HG02763 (cell line): Measurements from ENCODE around the gene TMEM107.

Experiments used
- ATAC-seq: cut with Tn5 transposase; IDR thresholded peaks from one replicate; pipeline ENCODE4 v1.9.1; 2021; ENCODE audit warnings: mild to moderate bottlenecking, moderate library complexity; ENCODE audit not compliant: unreplicated experiment

TMEM107 gene

GRCh38 chr17:8162997-8163977 is 12.9 kb downstream of the TMEM107 start:
- no peak for ATAC-seq

- peak; percentile 44 for ATAC-seq
These were observed 13.8 kb downstream of the TMEM107 start, which contains the start of gene VAMP2 for GRCh38 chr17:8162233-8162996. VAMP2 (minus strand) TSS chr17:8162948; CDS start chr17:8162879, 69 bp downstream.

DNA sequence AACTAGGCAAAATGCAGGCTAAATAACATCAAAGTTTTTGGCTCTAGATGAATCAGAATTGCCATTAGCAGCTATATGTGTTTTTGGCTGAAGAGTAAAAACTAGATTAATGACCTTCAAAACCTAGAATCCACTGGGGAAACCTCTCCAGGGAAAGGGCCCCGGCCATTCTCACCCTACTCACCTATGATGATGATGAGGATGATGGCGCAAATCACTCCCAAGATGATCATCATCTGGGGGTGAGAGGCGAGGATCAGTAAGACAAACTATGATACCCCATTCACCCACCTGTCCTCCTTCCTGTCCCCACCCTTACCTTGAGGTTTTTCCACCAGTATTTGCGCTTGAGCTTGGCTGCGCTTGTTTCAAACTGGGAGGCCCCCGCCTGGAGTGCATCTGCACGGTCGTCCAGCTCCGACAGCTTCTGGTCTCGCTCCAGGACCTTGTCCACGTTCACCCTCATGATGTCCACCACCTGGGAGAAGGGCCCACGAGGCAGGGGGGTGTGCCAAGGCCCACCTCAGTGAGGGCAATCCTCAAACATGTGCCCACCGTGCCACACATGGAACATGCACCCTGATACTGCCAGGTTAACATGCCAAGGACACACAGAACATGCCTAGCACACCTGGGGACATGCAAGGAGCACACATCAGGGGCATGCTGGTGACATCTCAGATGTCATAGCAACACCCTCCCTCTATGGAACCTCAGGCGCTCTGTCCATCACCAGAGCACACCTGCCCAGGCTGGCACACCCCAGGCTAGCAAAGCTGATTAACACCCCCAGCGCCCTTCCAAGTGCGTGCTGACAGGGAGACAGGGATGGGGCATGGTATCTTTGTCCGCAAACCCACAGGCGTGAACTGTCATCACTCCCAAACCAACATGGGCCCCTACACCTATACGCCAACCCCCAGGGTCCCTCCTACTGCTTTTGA is 14.6 kb downstream of the TMEM107 start:
- no peak for ATAC-seq

- ATAC-seq = no peak
These were observed 15.4 kb downstream of the TMEM107 start for GRCh38 chr17:8160741-8161221.

DNA sequence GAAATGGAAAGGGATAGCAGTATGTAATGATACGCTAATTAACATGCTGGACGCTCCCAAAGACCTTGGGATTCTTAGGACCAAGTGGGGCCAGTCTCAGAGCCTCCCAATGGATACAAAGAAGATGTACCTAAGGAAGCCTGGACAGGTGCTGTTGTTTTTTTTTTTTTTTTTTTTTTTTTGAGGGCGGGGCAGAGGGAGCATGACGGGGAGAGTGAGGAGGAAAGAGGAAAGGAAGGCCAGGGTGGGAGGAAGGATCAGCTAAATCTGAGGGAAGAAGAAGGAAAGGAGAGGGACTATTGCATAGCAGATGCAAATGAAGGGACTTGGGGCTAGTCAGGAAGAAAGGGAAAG is 16.0 kb downstream of the TMEM107 start:
- ATAC-seq = no peak

GRCh38 chr17:8159459-8160223 is 16.5 kb downstream of the TMEM107 start:
- ATAC-seq = no peak

GRCh38 chr17:8159032-8159400 is 17.2 kb downstream of the TMEM107 start:
- no peak for ATAC-seq

DNA sequence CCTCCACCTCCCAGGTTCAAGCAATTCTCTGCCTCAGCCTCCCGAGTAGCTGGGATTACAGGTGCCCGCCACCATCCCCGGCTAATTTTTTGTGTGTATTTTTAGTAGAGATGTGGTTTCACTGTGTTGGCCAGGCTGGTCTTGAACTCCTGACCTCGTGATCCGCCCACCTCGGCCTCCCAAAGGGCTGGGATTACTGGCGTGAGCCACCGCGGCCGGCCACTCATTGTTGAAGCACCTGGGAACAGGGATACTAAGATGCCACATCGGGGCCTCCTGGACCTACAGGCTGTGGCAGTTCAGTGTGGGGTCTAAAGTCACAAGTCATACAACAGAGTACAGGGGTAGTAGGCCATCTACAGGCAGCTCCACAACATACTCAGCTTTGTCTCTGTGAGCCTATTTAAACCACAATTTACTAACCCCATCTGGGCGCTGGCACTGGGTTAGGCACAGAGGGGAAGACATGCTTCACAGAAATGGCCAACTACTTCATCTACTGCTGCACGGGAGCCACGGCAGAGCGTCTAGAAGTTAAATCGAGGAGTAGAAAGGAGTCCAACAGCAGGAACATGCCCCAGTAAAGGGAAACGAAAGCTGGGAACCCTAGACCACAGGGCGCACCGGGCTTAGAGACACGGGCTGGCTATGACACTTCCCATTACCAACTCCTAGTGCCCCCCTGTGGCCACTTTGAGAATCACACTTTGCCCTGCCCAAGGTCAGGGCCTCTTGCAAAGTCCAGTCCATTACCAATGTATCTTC is 17.7 kb downstream of the TMEM107 start:
- ATAC-seq = no peak

DNA sequence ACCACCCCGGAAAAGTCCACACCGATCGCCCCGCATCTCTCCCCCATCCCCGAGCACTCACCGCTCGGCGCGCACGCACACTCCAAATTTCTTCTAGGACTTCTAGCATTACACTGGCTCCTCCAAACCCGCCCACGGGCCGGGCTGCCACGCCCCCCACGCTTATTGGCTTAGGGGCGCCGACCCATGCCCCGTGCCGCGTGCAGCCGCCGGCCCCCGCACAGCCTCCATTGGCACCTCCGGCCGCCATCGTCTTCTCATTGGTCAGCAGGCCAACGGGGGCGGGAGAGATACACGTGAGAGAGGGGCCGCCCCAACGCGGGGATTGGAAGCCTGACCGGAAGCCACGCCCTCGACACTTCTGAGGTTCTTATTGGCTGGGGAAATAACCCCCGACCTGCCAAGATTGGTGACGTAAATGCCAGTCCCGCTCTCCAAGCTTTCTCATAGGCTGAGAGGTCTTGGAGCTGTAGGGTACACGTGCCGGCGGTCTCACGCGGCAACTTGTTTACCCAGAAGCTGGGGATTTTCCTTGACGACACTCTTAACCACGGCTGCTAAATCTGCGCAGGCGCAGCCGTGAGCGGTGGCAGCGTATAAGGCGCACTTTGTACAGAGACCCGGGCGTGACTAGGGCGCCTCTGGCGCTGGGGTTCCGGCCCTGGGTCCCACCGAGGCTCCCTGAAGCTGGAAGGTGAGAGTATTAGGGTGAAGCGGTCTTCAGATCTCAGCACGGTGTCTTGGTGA is 19.8 kb downstream of the TMEM107 start:
- ATAC-seq = peak; percentile 81

GRCh38 chr17:8155996-8156245 is 20.3 kb downstream of the TMEM107 start:
- ATAC-seq = no peak

- ATAC-seq = no peak
These were observed 20.8 kb downstream of the TMEM107 start for GRCh38 chr17:8155231-8155995.

- no peak for ATAC-seq
These were observed 21.5 kb downstream of the TMEM107 start for GRCh38 chr17:8154608-8155155.

GRCh38 chr17:8153957-8154607 is 22.1 kb downstream of the TMEM107 start:
- ATAC-seq = no peak

DNA sequence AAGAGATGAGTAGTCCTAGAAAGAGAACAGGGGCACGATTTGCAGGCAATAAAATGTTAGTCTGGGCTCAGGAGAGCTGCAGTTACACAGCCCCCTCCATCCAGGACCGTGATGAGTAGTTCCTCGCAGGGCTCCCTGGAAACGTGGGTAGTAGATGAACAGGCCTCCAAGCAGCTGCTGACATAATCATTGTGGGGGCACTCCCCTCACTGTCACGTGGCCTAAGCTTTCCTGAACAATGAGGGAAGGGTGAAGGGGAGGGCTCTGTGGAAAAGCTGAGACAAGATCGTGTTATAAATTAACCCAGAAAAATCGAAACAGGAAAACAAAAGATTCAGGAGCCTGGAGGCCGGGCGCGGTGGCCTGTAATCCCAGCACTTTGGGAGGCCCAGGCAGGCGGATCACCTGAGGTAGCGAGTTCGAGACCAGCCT is 22.6 kb downstream of the TMEM107 start:
- ATAC-seq = no peak

- ATAC-seq = no peak
These were observed 23.1 kb downstream of the TMEM107 start for GRCh38 chr17:8153031-8153451.

- no peak for ATAC-seq
These were observed 23.9 kb downstream of the TMEM107 start, which contains the start of gene PER1 for GRCh38 chr17:8152112-8152775. PER1 (minus strand) TSS chr17:8152404; CDS start chr17:8150706, 1,698 bp downstream.
